Activated gamma-delta T cell (primary cell): ENCODE measurements around the gene RBM38.

Experiments
- DNase-seq: peaks from one replicate; lab custom pipeline; 2025; lab: John Stamatoyannopoulos, UW

RBM38 gene

GRCh38 chr20:57451431-57451794 lies 60.2 kb downstream of the RBM38 start:
- DNase-seq = no peak

DNA sequence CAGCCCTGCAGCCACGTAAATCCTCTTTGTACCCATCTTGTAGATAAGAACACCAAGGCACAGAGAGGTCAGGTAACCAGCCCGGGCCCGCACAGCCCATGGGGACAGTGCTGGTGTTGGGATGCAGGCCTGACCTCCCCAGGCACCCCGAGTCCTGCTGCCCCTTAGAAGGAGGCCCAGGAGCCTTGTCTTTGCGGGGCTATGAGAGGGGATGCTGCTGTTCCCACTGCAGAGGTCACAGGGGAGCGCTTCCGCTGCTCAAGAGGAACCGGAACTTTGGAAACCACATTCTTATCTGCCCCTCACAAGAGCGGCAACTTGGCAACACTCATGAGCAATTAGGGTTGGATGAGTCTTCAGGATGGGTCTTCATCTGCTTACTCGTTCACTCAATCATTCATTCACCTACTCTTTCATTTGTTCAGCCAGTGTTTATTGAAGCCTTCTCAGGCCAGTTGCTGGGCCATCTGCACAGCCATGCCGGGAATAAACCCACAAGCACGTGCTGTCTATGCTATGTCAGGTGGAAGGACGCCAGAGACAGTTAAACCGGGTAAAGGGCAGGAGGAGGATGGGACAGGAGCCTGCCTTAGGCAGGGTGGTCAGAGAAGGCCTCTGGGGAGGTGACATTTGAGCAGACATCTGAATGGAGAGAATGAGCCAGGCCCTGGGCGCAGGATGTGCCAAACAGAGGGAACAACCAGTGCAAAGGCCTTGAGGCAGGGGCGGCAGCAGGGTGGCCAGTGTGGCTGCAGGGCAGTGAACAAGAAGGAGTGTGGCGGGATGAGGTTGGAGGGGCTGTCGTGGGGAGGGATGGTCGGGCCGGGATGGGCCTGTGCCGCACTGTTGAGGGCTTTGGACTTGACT lies 60.8 kb downstream of the RBM38 start:
- no peak for DNase-seq

DNA sequence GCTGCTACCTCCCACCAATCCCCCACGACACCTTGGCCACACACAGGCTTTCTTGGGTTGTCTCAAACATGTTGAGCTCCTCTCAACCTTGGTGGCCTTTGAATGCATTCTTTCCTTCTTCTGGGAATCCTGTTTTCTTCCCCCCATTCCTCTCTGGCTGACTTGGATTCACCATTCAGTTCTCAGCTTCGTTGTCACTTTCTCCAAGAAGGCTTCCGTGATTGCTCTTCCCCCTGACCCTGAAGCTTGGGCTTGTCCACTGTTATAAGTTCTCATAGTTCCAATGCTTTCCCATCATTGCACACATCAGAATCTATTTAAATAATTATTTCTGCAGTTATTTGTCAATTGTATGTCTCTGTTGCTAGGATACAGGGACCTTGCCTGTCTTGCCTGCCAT lies 64.2 kb downstream of the RBM38 start:
- DNase-seq = no peak

GRCh38 chr20:57456116-57456515 lies 64.9 kb downstream of the RBM38 start:
- no peak for DNase-seq

DNA sequence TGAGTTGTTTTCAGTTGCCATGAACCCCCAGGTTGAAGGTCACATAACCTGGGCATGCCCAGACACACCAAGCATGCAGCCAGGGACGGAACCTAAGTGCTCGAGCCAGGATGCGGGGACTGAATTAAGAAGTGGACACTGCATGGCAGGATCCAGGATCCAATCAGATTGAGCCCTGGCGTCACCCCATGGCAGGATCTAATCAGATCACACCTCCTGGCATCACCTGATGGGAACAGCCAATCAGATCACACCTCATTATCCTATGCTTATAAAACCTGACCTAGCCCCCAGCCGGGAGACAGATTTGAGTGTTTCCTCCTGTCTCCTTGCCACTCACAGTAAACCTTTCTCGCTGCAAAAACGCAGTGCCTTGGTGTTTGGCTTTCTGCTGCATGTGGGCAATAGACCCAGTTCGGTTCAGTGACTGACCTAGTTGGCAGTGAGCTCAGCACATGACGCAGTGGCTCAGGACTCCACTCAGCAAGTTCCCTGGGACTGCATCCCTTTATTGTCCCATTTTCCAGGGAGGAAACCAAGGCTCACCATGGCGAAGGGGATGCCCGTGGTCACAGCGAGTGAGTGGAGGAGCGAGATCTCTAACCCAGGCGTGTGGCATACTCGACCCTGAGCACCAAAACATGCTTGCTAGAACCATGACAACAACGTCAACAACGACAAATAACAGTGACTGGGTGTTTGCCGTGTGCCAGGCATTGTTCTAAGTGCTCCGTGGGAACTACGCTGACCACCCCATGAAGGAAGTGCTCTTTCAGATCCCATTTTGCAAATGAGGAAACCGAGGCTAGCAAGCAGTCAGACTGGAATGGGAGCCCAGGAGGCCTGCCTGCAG lies 66.3 kb downstream of the RBM38 start:
- no peak for DNase-seq

DNA sequence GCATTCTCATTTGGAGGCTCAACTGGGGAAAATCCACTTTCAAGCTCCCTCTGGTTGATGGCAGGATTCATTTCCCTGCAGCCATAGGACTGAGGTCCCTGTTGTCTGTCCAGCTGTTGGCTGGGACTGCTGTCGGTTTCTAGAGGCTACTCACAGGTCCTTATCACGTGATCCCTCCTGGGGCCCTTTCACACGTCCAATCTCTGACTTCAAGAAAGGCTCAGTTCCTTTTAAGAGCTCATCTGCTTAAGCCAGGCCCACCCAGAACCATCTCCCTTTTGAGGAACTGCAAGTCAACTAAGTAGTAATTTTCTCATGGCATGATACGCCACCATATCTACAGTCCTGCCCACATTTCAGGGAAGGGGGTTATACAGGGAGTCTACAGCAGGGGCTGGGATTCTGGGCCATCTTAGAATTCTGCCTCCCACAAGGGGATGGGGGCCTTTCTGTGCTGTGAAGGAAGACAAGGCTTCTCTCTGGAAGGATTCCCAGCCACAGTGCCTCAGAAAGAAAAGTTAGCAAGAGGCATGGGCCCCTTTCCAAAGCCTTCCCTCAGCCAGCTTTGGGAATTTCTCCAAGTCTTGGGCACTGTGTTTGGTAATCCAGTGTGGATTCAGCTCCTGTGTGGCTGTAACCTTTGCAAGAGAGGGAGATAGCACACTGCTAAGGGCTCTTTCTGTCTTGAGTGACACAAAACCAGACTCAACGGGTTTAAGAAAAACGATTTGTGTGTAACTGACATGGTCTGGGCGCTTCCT lies 67.4 kb downstream of the RBM38 start:
- DNase-seq = no peak
